ENCODE data around the gene RET.
"Not testable (repeated sequence)": the region's sequence is repeated elsewhere in the genome, so short reads cannot be mapped to it uniquely, and the experiment has no call there.

The RET gene

DNA sequence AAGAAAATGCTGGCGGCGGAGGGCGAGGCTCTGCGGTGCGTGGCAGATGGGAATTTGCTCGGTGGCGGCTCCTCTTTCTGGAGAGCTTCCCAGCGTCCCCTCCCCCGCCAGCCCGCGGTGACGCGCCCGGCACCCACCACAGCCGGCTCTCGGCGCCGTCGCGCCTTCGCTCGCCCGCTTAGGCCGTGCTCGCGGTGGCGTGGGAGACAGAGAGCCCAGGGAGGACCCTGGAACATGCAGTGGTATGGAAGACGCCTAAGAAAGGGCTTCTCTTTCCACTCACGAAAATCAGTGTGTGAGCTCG is 60.8 kb downstream of the RET start:
- DNase-seq, result no peak

DNA sequence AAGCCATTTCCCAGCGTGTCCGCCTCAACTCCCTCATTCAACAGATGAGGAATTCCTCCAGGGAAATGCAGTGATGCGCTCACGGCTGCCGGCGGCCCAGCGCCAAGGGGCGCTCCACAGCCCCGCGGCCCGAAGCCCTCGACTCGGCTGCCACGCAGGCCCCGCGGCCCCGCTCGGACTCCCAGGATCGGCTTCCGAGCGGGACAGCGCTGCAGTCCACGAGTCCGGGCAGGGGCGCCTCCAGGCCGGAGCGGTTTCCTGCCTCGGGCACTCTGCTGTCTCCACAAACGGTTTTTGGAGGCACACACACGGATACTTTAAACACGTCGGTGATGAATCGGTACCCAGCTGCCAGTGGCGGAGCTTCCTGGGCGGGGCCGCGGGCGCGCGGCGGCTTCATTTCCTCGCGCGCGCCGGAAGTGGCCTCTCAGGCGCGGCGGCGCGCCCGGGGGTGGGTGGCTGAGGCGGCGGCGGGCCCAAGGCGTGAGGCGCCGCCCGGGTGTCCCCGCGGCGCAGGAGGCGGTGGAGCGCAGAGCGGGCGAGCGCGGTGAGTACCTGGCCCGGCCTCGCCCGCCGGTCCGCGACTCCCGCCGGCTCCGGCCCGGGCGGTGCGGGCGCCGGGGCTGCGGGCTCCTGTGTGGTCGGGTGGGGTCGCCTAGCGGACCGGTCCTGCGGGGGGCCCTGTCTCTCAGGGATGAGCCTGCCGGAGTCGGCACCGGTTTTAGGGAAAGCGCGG is 61.3 kb downstream of the RET start, which contains the start of gene CSGALNACT2:
Gene CSGALNACT2, plus strand, starts transcription at position 425 of the 736 bp plus-strand sequence. CDS start 16,705 bp downstream, outside the sequence.
- peak; percentile 12 for DNase-seq

DNA sequence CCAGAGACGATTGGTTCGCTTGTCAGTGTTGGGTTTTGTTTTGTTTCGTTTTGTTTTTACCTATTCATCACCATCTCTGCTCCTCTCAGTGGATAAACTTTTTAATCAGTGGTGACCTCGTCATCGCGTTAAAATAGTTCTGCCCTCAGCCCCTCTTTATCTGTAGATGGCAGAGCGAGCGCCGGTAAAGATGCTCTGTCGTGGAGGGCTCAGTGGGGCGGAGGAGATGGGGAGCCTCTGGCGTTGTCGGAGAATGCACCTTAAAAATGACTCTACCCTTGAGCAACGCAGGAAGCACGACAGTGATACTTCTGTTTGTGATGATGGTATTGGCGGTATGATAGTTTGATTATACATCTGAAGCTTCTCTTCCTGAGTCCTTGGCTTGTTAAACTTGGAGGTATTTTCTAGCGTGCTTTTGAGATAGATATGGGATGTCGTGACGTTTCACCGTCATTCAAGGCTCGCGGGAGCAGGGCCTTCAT is 61.9 kb downstream of the RET start:
- no peak for DNase-seq

DNA sequence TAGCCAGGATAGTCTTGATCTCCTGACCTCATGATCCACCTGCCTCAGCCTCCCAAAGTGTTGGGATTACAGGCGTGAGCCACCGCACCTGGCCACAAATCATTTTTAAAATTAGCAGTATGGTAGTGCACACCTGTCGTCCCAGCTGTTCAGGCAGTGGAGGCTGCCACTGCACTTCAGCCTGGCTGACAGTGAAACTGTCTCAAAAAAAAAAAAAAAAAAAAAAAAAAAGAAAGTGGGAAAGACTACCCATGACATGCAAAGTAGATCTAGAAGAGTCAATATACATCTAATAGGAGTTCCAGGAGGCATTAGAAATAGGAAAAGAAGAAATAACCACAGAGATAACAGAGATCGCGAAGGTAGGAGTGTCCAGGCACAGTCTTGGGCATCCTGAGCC is 64.6 kb downstream of the RET start:
- no peak for DNase-seq

GRCh38 chr10:43145311-43145710 is 68.4 kb downstream of the RET start:
- DNase-seq, result peak; percentile 80

- DNase-seq, result not testable (repeated sequence)
Observed at GRCh38 chr10:43145936-43146335, 69.1 kb downstream of the RET start.

DNA sequence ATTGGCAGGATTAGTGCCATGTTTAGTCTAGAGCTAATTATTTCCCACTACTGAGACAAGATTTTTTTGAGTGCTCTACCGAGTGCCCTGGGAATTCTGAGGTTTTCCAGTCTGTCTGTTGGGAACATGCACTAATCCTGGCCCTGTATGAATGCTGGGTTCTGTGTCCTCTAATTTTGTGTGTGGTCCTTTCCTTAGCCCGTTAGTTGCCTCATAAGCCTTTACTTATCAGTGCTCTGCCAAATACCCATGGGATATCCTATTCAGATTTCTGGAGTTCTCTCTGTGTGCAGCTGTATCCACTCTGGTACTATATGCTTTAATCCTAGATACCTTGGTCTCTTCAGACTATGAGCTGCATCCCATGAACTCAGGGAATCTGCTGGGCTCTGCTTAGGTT is 74.5 kb downstream of the RET start:
- no peak for DNase-seq

DNA sequence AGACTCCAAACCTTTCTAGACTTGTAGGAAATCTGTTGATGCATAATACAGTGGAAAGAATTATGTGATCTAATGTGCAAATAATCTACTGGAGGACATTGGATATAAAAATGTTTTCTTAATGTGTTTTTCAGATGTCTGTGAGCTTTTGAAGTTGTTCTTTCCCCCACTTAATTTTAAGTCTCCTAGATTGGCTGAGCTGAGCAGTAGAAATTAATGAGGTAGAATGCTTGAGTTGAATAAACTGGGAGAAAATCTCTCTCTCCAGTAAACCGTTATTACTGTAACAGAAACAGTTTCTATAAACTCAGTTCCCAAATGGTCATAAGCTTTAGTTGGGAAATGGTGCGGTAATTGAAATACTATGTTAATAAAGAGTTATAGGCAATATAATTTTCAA is 77.0 kb downstream of the RET start:
- DNase-seq, result no peak

DNA sequence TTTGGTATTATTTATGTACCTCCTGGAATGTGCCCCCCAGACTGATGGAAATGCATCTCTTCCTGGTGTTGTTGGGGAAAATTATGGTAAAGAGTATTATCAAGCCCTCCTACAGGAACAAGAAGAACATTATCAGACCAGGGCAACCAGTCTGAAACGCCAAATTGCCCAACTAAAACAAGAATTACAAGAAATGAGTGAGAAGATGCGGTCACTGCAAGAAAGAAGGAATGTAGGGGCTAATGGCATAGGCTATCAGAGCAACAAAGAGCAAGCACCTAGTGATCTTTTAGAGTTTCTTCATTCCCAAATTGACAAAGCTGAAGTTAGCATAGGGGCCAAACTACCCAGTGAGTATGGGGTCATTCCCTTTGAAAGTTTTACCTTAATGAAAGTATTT is 78.4 kb downstream of the RET start:
- DNase-seq, result no peak

GRCh38 chr10:43155741-43156140 is 78.9 kb downstream of the RET start:
- DNase-seq, result no peak

DNA sequence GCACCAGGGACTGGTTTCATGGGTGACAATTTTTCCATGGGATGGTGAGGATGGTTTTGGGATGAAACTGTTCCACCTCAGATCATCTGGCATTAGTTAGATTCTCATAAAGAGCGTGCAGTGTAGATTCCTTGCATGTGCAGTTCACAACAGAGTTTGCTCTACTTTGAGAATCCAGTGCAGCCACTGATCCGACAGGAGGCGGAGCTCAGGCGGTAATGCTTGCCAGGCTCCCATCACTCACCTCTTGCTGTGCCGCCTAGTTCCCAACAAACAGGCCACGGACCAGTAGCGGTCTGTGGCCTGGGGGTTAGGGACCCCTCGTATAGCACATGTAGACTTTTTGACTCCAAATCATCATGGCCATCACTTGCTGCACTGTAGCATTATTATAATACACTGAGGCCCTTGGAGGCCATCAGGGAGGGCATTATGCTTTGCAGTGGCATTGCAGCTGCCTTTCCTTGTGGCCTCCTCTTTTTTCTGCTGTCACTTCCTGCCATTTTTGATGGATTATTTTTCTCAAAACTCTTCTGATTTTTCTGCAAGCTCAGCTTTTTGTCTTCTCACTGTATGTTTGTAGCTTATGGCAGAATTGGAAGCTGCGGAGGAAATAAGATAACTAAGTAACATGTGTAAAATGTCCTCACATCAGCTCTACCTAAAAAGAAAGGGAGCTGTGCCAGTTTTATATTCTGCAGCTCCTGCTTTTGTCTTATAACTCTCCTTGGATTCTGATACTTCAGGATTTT is 79.9 kb downstream of the RET start:
- DNase-seq, result no peak

- no peak for DNase-seq
Observed at GRCh38 chr10:43158636-43159035, 81.8 kb downstream of the RET start.

DNA sequence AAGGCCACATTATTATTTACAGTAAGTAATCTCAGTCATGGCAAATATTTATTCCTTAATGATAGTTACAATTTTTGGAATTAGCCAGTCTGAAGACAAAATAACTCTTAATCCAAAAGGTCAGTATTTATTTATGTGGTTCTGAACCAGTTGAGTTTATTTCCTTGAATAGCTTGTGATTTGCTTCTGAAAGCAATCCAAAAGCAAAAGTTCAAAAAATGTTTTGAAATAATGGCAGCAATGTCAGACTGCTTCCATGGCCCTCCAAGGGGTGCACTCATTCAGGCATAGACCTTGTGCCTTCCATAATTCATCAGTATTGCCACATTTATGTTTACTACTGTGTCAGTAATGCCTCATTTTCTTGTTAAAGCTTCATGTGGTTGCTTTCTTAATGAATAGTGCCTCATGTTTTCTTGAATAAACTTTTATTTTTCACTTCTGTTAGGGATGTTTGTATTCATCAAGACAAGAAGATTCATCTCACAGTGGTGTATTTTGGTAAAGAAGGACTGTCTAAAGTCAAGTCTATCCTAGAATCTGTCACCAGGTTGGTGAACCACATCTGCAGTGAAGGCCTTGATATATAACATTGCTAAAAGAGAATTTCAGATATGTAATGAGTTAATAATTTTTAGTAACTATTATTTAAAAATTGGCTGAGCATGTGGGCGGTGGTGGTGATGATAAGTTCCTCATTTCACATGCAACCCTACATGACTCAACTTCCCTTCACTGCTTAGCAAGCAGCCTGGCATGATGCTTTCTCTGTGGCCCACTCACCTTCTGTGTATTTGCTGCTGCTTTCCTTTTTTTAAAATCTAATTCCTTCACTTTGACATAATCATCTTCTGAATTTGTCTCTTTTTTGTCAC is 83.4 kb downstream of the RET start:
- DNase-seq, result no peak

- no peak for DNase-seq
Observed at GRCh38 chr10:43160921-43161255, 84.0 kb downstream of the RET start.

GRCh38 chr10:43162604-43163003 is 85.7 kb downstream of the RET start:
- DNase-seq, result no peak

- no peak for DNase-seq
Observed at GRCh38 chr10:43166207-43166879, 89.5 kb downstream of the RET start.

DNA sequence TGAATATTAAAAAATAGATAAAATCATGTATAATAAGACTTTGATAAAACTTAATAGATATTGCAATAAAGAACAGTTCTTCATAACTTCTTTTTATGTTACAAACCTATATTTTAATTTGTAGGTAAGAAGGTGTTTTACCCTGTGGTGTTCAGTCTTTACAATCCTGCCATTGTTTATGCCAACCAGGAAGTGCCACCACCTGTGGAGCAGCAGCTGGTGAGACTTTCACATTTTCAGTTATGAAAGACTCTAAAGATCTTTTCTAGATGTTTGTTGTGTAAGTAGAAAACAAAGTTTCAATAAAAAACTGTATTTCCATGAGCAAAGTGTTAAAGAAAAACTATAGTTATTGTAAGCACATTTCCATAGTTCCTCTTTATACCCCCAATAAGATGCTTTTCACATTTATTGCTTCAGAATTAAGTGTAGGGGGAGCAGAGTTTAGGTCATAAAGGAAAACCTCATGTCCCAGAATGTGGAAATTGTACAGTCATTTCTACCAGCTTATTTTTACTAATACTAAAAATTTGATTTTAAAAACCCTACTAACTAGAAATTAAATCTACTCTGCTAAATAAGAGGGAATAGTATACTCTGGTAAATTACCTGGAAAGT is 90.1 kb downstream of the RET start:
- no peak for DNase-seq

- DNase-seq, result no peak
Observed at GRCh38 chr10:43167498-43167889, 90.6 kb downstream of the RET start.

DNA sequence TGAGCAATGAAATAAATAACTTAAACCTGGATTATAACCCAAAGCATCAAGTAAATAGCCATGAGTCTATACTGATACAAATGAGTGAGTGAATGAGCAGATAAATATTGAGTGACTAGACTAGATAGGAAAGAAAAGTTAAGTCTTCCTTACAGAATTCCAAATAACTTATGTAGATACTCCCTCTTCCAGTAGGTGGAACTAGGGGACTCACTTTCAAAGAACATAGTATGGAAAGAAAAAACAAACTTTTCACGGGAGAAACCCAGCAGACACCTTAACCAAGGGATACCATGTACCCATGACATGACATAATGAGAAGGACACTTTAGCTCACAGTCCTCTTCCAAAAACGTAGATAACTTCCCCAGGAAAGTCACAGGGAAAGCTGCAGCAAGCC is 93.6 kb downstream of the RET start:
- DNase-seq, result no peak

DNA sequence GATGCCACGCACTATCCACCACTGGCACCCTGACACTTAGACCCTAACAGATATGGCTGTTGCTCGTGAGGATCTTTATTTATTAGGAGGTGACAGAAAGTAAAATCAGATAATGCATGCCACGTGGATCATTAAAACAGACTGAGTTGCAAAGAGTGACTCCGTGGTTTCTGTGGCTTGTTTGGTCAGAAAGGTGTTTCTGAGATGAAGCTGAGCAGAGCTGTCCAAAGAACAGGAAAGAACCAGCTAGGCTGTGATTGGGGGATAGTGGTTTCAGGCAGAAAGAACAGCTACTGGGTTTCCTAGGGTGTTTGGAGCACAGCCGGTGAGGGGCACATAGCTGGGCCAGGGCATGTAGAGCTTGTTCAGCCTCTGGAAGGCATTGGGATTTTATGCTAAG is 95.8 kb downstream of the RET start:
- DNase-seq, result no peak

- no peak for DNase-seq
Observed at GRCh38 chr10:43173120-43173519, 96.3 kb downstream of the RET start.

DNA sequence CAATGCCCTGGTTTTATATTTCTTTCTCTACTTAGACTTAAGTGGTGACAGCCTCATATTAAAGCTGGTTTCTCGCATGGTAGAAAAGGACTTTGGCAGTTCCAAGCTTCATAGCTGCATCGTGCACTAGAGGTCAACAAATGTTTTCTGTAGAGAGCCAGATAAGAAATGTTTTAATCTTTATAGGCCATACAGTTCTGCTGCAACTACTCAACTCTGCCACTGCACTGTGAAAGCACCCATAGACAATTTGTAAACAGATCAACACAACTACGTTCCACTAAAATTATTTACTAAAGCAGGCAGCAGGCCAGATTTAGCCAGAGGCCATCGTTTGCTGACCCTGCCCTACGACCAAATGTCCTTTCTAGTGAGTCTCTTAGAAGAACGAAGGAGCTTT is 98.1 kb downstream of the RET start:
- no peak for DNase-seq

- no peak for DNase-seq
Observed at GRCh38 chr10:43176271-43176670, 99.4 kb downstream of the RET start.

All from DMS79 (cell line).